ENCODE results near the gene TMEM154. TPM values are rescaled to one million over a fixed set of nuclear protein-coding genes. Genes with fewer than 3 reads are reported as not detected.

TMEM154 gene
- total and polyA plus RNA-seq, 11 donors = 0.27 to 8.0 (median 1.6) TPM

DNA sequence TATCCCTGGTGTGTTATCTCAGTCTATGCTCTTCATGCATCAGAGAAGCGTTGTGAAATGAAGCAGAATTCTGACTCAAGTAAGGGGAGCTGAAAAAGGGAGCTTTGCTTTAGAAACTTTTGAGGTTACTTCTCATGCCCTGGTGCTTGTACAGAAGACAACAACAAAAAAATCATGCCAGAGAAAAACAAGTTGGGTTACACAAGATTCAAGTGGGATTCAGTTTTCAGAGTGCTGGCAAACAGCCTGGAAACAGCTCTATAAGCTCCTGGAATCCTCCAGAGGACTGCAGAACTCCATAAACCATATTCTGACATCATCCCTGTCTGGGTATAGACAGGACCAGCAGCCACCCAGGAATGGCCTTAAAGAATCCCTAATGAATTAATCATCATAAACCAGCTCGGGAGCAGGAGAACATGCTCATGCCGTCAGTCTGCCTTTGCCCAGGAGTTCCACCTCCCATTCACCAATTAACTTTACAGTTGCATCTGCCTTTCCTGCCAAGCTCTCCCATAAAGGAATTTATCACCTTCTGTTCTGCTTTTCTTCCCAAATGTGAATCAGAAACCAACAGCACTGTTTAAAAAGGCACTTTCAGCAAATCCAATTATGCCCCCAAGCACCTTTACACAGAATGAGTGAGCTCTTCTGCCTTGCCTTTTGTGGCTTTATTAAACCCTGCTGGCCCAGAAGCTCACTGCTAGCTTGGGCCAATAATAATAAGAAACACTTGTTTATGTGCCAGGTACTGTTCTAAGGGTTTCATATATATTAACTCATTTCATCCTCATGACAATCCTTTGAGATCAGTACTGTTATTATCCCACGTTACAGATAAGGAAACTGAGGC lies 89.4 kb downstream of the TMEM154 start:
- no peak overlapping the region for H3K4me3 ChIP-seq
- H3K27me3 ChIP-seq = no peaks in the 10 kb centered on the region
- H3K9me3 ChIP-seq = no peaks in the 10 kb centered on the region
- H3K27ac ChIP-seq = peak overlapping the region in 1 of 12 donors; percentile 34
- H3K4me1 ChIP-seq = peaks cover 0 to 12% (median 3%) of the 10 kb centered on the region in 12 donors
- TF ChIP-seq, protein P1, sequence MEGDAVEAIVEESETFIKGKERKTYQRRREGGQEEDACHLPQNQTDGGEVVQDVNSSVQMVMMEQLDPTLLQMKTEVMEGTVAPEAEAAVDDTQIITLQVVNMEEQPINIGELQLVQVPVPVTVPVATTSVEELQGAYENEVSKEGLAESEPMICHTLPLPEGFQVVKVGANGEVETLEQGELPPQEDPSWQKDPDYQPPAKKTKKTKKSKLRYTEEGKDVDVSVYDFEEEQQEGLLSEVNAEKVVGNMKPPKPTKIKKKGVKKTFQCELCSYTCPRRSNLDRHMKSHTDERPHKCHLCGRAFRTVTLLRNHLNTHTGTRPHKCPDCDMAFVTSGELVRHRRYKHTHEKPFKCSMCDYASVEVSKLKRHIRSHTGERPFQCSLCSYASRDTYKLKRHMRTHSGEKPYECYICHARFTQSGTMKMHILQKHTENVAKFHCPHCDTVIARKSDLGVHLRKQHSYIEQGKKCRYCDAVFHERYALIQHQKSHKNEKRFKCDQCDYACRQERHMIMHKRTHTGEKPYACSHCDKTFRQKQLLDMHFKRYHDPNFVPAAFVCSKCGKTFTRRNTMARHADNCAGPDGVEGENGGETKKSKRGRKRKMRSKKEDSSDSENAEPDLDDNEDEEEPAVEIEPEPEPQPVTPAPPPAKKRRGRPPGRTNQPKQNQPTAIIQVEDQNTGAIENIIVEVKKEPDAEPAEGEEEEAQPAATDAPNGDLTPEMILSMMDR (IDR thresholded peaks at IDR 0.05) = no peak
- no peak for TF ChIP-seq POLR2A (IDR thresholded peaks at IDR 0.05)
- no peaks in the 10 kb centered on the region for H3K36me3 ChIP-seq
- ATAC-seq = peak in 1 of 4 donors; percentile 38
- 55 to 65% (median 61%) methylated on average over 4 of the region's 4 CpGs for WGBS, 4 donors
- no peak for DNase-seq
- intact Hi-C loops (cut with DNase I) = no loop called here

DNA sequence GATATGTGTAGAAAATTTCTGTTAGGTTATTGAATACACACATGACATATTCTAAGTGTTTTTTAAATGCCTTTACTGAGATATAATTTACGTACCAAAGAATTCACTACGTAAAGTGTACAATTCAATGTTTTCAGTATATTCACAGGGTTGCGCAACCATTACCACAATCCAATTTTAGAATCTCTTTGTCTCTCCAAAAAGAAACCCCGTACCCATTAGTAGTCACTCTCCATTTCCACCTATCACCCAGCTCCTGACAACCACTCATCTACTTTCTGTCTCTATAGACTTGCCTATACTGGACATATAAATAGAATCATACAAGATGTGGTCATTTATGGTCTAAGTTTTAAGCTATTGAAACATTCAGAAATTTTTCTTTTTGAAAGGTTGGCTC lies 90.9 kb downstream of the TMEM154 start:
- Histone ChIP-seq H3K27ac (no peak overlapping the region), H3K4me1 (peaks cover 0 to 12% (median 3%) of the 10 kb centered on the region in 12 donors), H3K9me3 (no peaks in the 10 kb centered on the region), H3K4me3 (no peak overlapping the region), H3K27me3 (no peaks in the 10 kb centered on the region), H3K36me3 (no peaks in the 10 kb centered on the region)
- intact Hi-C loops (cut with DNase I) = no loop called here
- no peak for TF ChIP-seq POLR2A (IDR thresholded peaks at IDR 0.05)
- TF ChIP-seq, protein P1 (IDR thresholded peaks at IDR 0.05) = no peak
- no peak for ATAC-seq
- DNase-seq = no peak
- 93 to 95% (median 94%) methylated on average over 4 of the region's 4 CpGs for WGBS, 4 donors

DNA sequence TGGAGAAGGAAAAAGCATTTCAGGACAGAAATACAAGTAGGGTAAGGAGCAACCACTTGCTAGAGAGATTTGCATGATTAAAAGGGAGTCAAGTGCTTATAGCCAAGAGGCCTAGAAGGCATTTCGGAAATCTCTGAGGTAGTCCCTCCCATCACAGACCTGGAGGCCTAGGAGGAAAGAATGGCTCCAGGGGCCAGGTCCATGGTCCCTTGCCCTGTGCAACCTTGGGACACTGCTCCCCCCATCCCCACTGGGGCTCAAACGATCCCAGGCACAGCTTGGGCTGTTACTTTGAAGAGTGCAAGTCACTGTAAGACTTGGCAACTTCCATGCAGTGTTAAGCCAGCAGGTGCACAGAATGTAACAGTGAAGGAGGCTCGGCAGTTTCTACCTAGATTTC lies 92.7 kb downstream of the TMEM154 start:
- H3K27ac ChIP-seq = no peak overlapping the region
- no peak overlapping the region for H3K4me3 ChIP-seq
- peaks cover 0 to 12% (median 3%) of the 10 kb centered on the region in 12 donors for H3K4me1 ChIP-seq
- ATAC-seq (no peak), DNase-seq (no peak)
- no peaks in the 10 kb centered on the region for H3K9me3 ChIP-seq
- no peaks in the 10 kb centered on the region for H3K27me3 ChIP-seq
- intact Hi-C loops (cut with DNase I) = no loop called here
- TF ChIP-seq POLR2A (IDR thresholded peaks at IDR 0.05) = no peak
- no peaks in the 10 kb centered on the region for H3K36me3 ChIP-seq
- 87 to 93% (median 91%) methylated on average over 2 to 3 of the region's 3 CpGs for WGBS, 4 donors

DNA sequence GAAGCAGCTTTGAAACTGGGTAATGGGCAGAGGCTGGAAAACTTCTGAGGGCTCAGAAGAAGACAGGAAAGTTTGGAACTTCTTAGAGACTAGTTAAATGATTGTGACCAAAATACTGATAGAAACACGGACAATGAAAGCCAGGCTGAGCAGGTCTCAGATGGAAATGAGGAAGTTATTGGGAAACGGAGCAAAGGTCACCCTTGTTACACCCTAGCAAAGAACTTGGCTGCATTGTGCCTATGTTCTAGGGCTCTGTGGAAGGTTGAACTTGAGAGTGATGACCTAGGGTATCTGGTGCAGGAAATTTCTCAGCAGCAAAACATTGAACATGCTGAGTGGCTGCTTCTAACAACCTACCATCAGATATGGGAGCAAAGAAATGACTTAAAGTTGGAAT lies 93.1 kb downstream of the TMEM154 start:
- ATAC-seq = no peak
- H3K4me1 ChIP-seq = peaks cover 0 to 12% (median 3%) of the 10 kb centered on the region in 12 donors
- 84 to 91% (median 88%) methylated on average over 2 of the region's 2 CpGs for WGBS, 4 donors
- no peaks in the 10 kb centered on the region for H3K27me3 ChIP-seq
- no peak overlapping the region for H3K4me3 ChIP-seq
- no peaks in the 10 kb centered on the region for H3K9me3 ChIP-seq
- intact Hi-C loops (cut with DNase I) = no loop called here
- TF ChIP-seq, protein P1 (IDR thresholded peaks at IDR 0.05) = no peak
- TF ChIP-seq POLR2A (IDR thresholded peaks at IDR 0.05) = no peak
- H3K36me3 ChIP-seq = no peaks in the 10 kb centered on the region
- H3K27ac ChIP-seq = no peak overlapping the region
- no peak for DNase-seq
